Stimulated activated CD8-positive, alpha-beta memory T cell treated with anti-CD3 and anti-CD28 coated beads, Interleukin-2, amount 100 ng/mL, for 48 hours (primary cell): ENCODE measurements around the gene SEC24C.
"Not testable (repeated sequence)": the region's sequence is repeated elsewhere in the genome, so short reads cannot be mapped to it uniquely, and the experiment has no call there.

Experiments used
- DNase-seq, 2 donors: peaks; one replicate each; pipeline ENCODE4 v3.0.0-alpha.2; 2020; ENCODE audit warnings: low read depth in 2 of 2

SEC24C gene

DNA sequence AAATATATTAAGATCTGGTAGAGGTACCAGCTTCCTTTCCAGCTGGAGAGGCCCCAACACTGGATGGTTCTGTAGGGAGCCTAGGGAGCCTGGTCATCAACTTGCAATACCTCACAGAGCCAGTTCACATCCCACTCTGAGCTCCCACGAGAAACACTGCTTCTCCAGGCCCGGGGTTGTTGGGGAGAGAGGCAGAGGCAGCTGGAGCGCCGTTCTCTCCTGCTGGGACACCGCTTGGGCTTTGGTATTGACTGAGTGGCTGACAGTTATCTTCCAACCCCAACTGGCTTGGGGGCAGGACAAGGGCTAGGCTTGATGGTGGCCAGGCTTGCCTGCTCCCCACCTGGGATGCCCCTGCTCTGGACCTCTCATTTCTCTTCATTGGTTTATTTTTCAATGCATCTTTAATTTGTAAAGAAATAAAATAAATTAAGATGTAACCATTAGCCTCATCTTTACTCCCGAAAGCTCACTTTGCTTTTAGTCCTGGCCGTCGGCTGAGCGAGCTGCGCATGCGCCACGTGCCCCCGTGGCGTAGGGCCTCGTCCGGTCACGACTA lies 27.6 kb downstream of the SEC24C start:
- DNase-seq, result peak; percentile 75 to 77

DNA sequence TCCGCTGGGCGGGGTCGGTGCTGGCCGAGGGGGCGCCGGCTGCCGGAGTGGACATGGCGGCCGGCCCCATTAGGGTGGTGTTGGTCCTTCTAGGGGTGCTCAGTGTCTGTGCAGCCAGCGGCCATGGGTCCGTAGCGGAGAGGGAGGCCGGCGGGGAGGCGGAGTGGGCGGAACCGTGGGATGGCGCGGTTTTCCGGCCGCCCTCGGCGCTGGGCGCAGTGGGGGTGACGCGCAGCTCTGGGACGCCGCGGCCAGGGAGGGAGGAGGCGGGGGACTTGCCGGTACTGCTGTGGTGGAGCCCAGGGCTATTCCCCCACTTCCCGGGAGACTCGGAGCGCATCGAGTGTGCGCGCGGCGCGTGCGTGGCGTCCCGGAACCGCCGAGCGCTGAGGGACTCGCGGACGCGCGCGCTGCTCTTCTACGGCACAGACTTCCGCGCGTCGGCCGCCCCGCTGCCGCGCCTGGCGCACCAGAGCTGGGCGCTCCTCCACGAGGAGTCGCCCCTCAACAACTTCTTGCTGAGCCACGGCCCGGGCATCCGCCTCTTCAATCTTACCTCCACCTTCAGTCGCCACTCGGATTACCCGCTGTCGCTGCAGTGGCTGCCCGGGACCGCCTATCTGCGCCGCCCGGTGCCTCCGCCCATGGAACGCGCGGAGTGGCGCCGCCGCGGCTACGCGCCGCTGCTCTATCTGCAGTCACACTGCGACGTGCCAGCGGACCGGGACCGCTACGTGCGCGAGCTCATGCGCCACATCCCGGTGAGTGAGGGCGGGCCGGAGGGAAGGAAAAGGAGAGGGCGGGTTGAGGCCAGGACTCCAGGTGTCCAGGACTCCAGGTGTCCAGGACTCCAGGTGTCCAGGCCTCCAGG lies 28.3 kb downstream of the SEC24C start:
- DNase-seq, result peak; percentile 75 to 78

DNA sequence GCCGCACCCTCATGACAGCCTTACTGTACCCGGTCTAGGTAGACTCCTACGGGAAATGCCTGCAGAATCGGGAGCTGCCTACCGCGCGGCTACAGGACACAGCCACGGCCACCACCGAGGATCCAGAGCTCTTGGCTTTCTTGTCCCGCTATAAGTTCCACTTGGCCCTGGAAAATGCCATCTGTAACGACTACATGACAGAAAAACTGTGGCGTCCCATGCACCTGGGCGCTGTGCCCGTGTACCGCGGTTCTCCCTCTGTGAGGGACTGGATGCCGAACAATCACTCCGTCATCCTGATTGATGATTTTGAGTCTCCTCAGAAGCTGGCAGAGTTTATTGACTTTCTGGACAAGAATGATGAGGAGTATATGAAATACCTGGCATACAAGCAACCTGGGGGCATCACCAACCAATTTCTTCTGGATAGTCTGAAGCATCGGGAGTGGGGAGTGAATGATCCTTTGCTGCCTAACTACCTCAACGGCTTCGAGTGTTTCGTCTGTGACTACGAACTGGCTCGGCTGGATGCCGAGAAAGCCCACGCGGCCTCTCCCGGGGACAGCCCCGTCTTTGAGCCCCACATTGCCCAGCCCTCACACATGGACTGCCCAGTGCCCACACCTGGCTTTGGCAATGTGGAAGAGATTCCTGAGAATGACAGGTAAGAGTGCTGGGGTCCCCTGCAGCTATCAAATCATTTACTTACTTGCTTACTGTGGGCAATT lies 29.1 kb downstream of the SEC24C start:
- DNase-seq, result no peak

DNA sequence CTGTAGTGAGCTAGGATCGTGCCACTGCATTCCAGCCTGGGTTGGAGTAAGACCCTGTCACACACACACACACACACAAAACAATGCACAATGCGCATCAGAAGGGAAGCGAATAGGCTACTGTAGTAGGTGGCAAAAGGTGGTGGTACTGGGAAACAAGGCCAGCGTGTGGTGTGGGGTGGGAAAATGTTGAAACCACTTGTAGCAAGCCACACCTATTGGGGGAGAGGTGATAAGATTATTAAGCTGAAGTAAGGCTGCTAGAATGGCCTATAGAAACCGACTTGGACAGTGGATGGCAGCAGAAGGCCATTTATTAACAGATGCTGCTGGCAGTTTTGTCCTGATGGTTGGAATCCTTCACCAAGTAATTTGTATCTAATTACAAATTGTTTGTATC lies 30.5 kb downstream of the SEC24C start:
- DNase-seq, result no peak

DNA sequence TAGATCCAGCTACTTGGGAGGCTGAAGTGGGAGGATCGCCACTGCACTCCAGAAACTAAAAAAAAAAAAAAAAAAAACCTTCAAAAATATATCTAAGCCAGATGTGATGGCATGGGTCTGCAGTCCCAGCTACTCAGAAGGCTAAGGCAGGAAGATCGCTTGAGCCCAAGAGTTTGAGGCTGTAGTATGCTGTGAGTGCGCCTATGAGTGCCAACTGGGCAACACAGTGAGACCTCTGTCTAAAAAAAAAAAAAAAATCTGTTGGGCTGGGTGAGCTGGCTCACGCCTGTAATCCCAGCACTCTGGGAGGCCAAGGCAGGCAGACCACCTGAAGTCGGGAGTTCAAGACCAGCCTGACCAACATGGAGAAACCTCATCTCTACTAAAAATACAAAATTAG lies 34.8 kb downstream of the SEC24C start:
- no peak for DNase-seq

- no peak for DNase-seq
Observed at GRCh38 chr10:73779539-73780197, 35.5 kb downstream of the SEC24C start.

GRCh38 chr10:73780301-73780700 lies 36.1 kb downstream of the SEC24C start:
- DNase-seq, result no peak

- no peak for DNase-seq
Observed at GRCh38 chr10:73780966-73781365, 36.8 kb downstream of the SEC24C start.

DNA sequence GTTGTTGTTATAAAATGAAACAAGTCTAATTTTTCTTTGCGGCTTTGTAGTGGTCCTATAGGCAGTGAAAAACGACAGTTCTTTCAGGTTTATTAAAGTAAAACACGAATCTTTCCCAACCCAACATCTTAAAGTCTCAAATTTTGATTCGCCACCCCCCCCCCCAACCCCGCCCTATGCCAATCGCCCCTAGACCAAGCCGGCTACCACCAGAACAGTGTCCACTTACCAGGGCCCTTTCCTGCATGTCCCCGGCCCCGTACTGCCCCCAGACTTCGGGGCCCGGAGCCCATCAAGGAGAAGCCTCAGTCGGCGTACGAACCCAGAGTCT lies 37.3 kb downstream of the SEC24C start:
- no peak for DNase-seq

DNA sequence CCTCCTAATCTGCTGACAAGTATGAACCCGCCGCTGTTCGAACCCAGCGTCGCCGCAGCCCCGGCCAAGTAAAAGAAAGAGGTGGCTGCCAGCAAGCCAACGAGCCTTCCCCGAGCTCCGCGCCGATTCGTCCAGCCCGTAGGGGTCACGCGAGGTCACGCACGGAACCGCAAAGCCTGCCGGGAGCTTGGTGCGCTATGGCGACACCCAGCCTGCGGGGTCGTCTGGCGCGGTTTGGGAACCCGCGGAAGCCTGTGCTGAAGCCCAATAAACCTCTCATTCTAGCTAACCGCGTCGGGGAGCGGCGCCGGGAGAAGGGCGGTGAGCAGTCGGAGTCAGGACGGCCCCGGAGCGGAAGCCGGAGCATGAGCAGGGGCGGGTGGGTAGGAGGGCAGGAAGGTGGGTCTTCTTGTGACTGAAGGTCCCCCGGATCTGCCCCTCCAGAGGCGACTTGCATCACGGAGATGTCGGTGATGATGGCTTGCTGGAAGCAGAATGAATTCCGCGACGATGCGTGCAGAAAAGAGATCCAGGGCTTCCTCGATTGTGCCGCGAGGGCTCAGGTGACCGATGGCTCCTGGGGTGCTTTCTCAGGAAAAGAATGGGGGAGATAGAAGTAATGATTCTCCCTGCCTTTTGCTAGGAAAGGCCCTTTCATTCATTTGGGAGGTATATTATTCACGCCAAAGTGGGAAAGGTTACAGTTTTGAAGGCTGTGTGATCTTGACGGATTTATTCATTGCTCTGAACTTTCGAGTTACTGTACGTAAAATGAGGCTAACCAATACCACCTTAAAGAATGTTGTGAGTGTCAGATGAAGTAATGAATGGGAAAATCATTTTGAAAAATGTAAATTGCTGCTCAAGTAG lies 37.9 kb downstream of the SEC24C start, which contains the start of gene CHCHD1:
CHCHD1 (plus strand) TSS at position 170 of the 870 bp plus-strand sequence; CDS start at position 198, 28 bp downstream.
- DNase-seq, result peak; percentile 86 to 90

GRCh38 chr10:73782749-73783085 lies 38.5 kb downstream of the SEC24C start:
- no peak for DNase-seq

DNA sequence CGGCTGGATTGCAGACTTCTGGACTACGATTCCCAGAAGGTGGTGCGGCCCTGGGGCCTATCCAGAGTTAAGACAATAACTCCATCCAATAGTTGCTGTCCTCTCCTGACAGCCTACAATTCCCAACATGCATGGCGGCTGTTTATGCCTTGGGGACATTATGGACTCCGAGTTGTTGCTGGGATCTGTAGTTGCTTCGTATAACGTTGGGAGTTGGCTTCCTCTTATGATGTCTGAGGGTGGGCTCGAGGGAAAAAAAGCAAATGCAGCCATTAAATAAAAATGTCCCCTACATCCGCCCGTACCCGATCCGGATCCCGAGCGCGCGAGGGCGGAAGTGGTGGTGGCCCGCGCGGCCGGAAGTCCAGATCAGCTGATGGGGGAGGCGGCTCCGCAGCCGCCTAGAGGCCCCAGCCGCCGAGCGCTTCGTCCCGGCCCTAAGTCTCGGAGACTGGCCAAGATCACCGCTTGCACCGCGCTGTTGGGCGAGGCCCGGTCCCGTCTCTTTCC lies 41.1 kb downstream of the SEC24C start, which contains the start of gene ZSWIM8:
ZSWIM8 (plus strand) TSS at position 396 of the 510 bp plus-strand sequence. CDS start 273 bp downstream, outside the sequence.
- DNase-seq, result peak; percentile 73 to 76

DNA sequence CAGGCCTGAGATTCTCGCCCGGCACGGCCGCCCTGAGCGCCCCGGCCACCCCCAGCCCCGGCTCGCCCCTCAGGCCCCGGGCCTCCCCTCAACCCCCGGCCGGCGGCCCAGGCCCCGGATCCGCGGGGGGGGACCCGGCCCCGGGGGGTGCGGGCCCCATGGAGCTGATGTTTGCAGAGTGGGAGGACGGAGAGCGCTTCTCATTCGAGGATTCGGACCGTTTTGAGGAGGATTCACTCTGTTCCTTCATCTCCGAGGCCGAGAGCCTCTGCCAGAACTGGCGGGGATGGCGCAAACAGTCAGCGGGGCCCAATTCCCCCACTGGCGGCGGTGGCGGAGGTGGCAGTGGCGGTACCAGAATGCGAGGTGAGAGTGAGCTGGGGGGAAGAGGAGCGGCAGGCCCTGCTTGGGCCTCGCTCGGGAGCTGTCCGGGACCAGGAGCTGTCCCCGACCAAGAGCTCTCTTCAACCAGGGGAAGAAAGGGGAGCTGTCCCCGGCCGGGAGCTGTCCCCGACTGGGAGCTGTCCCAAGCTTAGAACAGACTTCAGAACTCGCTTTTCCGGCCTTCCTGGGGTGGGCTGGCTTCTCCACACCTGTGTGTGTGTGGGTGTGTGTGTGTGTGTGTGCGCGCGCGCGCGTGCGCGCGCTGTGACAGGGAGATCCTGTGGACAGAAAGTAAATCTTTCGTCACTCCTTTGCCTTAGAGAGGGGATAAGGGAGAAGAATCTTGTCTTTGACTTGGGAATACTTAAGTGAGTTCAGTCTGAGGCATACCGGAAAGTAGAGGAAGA lies 41.7 kb downstream of the SEC24C start:
- peak; percentile 21 to 25 for DNase-seq

GRCh38 chr10:73786512-73786885 lies 42.3 kb downstream of the SEC24C start:
- DNase-seq, result no peak

DNA sequence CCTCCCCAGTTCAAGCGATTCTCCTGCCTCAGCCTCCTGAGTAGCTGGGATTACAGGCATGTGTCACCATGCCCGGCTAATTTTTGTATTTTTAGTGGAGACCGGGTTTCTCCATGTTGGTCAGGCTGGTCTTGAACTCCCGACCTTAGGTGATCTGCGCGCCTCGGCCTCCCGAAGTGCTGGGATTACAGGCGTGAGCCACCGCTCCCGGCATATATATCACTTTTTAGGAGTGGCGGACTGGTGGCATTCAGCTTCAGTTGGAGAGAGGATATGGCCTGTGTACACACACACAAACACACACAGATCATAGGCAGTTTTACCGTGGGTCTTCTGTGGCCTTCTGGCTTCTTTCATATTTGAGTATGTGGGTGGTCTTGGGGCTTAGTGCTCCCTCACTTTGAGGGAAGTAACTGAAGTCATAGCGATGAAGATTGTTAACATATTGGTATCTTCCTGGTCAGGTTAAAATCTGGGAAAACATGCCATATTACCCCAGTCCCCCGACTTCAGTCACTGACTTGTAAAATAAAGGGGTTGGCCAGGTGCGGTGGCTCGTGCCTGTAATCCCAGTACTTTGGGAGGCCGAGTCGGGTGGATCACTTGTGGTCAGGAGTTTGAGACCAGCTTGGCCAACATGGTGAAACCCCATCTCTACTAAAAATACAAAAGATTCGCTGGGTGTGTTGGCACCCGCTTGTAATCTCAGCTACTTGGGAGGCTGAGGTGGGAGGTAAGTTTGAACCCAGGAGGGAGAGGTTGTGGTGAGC lies 43.0 kb downstream of the SEC24C start:
- DNase-seq, result not testable (repeated sequence)

DNA sequence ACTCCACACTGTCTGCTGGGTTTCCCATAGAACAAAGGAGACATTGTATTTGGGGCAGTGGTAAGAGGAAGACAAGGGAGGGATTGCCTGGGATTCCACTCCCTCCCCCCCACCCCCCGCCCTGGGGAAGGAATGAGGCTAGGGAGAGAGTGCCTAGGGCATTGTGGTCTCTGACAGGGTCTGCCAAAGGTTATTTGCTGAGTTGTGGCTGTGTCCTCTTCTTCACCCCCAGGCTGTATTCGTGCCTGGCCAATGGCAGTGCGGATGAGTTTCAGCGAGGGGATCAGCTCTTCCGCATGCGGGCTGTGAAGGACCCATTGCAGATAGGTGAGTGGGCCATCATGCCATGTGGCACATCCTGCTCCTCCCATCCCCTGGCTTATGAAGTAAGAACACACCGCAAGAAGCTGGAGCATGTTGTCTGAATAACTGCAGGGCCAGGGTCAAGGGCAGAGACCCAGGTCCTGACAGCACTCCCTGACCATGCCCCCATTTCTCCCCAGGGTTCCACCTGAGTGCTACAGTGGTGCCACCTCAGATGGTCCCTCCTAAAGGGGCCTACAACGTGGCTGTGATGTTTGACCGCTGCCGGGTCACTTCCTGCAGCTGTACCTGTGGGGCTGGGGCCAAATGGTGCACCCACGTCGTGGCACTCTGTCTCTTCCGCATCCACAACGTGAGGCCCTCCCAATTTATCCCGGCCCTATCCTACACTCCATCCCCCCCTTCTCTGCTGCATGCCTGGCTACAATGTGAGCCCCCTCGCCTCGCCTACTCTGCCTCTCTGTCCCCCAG lies 44.9 kb downstream of the SEC24C start:
- no peak for DNase-seq

DNA sequence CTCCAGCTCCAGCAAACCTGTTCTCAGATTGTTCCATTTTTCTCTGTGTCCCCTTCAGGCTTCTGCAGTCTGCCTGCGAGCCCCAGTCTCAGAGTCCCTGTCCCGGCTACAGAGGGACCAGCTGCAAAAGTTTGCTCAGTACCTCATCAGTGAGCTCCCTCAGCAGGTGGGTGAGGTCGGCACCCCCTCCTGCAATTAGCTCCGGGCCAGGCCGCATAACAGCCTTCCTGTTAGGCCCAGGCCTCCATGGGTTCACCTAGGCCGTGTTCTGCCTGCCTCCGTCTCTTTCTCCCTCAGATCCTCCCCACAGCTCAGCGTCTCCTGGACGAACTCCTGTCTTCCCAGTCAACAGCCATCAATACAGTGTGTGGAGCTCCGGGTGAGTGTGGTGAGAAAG lies 45.5 kb downstream of the SEC24C start:
- no peak for DNase-seq

DNA sequence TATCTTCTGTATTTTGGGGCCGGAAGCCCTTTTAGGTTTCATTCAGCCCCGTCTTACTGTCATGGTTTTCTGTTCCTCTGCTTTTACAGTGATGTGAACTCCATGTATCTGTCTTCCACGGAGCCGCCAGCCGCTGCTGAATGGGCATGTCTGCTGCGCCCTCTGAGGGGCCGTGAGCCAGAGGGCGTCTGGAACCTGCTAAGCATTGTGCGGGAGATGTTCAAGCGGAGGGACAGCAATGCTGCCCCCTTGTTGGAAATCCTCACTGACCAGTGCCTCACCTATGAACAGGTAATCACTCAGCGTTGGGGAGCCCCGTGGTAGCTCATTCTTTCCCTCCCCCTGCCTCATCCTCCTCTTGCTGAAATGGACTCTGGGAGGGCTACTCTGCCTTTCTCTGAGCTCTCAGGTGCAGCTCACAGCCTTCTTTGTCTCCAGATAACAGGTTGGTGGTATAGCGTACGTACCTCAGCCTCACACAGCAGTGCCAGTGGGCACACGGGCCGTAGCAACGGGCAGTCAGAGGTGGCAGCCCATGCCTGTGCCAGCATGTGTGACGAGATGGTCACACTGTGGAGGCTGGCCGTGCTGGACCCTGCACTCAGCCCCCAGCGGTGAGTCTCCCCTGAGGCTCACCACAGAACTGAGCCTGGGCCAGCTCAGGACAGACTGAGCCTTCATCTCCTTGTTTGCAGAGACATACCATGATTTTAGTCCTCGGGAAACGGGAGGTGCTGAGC lies 46.9 kb downstream of the SEC24C start:
- no peak for DNase-seq
